GM19328 (cell line): ENCODE results near the gene CCDC69.
"Not testable (repeated sequence)": the region's sequence is repeated elsewhere in the genome, so short reads cannot be mapped to it uniquely, and the experiment has no call there.

Experiments
- ATAC-seq: cut with Tn5 transposase; IDR thresholded peaks from one replicate; pipeline ENCODE4 v1.9.1; 2021; ENCODE audit warnings: mild to moderate bottlenecking, moderate library complexity; ENCODE audit not compliant: unreplicated experiment

The CCDC69 gene

GRCh38 chr5:151196556-151197290, 27.2 kb downstream of the CCDC69 start:
- ATAC-seq, result peak; percentile 87

DNA sequence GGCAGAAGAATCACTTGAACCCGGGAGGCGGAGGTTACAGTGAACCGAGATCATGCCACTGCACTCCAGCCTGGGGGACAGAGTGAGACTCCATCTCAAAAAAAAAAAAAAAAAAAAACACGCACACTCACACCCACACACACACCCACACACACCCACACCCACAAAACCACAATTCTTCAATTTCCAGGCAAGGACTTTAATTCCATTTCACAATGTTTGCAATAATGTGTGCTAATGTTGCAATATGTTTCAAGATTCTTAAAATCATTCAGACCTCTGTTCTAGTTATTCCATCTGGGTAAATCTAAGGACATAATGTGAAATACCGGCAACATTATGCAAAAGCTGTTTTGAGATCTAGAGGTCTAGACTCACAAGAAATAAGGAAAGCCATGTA, 28.3 kb downstream of the CCDC69 start:
- ATAC-seq, result no peak

DNA sequence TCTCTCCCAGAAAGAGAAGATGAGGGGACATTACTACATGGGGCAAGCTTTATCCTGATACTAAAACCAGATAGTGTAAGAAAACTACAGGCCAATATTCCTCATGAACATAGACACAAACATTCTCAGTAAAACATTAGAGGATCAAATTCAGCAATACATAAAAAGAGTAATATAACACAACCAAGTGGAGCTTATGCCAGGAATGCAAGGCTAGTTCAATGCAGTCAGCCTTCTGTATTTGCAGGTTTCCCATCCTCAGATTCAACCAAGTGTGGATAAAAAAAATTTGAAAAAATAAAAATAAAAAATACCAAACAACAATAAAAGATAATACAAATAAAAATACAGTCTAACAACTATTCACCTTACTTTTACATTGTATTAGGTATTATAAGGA, 31.3 kb downstream of the CCDC69 start:
- no peak for ATAC-seq

GRCh38 chr5:151191661-151192060, 32.2 kb downstream of the CCDC69 start:
- ATAC-seq, result no peak

- no peak for ATAC-seq
Observed at GRCh38 chr5:151189151-151189550, 34.7 kb downstream of the CCDC69 start.

DNA sequence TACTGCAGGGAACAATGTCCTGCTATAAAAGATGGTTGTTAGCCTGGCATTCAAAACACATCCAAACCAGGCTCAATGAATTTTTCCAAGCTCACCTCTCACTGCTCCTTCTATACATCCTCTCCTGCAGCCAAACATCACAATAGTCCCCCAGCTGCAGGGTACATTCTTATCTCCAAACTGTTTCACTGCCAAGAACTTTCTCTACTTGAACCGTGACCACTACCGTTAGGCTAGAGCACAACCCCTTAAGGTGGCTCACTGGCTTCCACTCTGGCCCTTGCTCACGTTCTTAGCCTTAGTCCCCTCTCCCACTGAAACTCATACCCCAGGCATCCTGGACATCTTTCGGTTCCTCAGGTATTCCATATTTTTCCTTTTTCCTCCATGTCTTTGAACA, 37.4 kb downstream of the CCDC69 start:
- no peak for ATAC-seq

- no peak for ATAC-seq
Observed at GRCh38 chr5:151186052-151186451, 37.8 kb downstream of the CCDC69 start.

DNA sequence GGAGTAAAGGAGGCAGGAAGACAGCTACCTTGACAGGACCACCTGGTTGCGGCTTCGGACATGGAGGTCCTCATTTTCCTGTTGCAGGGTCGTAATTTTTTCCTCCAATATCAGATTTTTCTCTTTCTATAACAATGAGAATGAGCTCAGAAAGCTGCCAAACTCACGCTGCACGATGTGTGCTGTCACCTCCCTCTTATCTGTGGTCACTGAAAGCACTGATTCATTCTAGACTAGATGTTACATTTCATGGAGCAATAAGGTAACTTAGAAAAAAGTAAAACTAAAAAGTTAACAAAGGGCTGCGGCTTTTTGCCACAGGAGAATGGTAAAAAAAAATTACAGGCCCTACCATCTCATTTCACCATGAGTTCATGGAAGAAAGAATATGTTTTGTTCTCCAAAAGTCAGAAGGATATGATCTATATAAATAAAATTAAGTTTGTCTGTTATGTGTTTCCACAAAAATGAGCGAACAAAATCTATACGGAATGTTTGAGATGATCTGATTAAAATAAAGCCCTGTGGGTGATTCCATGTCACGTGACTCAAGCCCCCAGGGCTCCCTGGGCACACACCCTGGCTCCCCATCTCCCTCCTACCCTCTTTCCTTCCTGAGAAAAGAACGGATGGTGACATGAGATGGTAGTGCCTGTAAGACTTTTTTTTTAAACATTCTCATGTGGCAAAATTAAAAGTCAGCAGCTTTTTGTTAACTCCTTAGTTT, 39.4 kb downstream of the CCDC69 start:
- no peak for ATAC-seq

GRCh38 chr5:151183456-151184245, 40.2 kb downstream of the CCDC69 start:
- no peak for ATAC-seq

DNA sequence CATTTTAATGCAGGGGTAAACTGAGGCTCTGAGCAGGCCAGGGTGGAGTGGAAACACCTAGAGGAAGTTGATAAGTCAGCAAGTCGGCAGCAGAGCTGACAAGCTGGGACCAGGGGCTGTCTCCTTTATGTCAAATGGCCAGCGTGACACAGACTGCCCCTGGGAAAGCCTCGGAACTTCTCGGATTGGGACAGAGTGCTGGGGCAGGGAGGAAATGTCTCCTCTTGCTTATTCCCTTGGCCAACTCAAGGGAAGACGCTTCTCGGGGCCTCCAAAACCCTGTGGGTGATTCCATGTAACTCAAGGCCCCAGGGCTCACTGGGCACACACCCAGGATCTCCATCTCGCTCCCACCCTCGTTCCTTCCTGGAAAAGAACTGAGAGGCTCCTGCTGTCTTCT, 40.9 kb downstream of the CCDC69 start:
- no peak for ATAC-seq

DNA sequence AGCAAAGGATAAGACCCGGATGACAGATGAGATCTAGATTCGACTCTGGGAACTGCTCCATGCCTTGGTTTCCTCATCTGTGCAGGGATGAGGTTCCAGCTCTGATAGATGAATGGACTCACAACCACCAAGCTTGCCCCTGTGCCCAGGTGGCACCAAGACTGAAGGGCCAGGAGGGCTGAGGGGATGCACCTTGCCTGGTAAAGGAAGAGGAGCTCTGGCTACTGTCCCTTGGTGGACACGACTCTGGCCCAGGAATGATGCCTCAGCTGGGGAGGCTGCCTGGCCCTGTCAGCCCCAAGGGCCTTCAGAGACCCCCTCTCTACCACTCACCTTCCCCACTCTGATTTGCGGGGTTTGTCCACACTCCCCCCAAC, 41.4 kb downstream of the CCDC69 start:
- ATAC-seq, result no peak

DNA sequence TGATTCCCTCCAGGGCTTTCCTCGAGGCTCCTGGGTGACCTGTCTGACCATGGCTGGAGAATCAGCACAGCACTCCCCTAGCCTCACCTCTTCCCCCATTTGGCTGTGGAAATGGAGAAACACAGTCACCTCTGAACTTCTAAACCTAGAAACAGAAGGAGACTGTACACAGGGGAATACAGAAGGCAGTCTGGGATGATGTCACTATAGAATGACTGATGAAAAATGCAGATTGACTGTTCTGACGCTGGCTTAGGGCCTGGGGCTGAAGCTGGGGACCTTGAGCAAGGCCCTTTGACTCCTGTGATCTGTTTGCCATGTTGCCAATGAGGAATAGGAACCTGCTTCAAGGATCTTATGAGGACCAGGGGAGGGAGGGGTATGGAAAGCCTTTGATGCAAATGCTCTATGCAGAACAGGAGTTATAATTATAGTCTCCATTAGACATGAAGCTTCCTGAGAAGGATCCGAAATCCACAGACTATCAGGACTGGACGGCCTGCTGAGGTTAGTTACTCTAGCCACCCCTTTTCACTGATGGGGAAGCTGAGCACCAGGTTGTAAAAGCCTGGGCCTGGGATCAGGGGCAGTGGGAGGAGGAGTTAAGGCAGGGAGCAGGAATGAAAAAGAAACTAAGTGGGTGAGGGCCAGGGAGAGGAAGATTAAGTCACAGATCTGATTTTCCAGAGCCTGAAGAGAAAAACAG, 41.9 kb downstream of the CCDC69 start:
- no peak for ATAC-seq

GRCh38 chr5:151180291-151180690, 43.6 kb downstream of the CCDC69 start:
- no peak for ATAC-seq

DNA sequence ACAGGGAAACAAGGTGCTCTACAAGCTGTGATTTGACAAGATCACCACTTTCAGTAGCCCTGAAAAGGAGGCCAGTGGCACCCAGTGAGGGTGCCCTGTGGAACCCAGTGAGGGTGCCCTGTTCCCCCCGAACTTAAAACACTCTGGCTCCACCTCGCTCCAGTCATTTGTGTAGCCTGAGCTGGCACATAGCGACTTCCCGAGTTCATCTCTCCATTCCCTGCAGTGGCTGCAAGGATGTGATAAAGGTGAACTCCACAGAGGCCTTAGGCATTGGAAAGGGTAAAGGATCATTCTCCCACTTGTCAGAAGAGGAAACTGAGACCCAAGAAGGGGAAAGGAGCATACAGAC, 44.4 kb downstream of the CCDC69 start:
- ATAC-seq, result no peak

- no peak for ATAC-seq
Observed at GRCh38 chr5:151178777-151179488, 45.0 kb downstream of the CCDC69 start.

GRCh38 chr5:151178372-151178771, 45.5 kb downstream of the CCDC69 start:
- no peak for ATAC-seq

- not testable (repeated sequence) for ATAC-seq
Observed at GRCh38 chr5:151176268-151176667, 47.6 kb downstream of the CCDC69 start.

- ATAC-seq, result no peak
Observed at GRCh38 chr5:151174612-151175101, 49.2 kb downstream of the CCDC69 start.

DNA sequence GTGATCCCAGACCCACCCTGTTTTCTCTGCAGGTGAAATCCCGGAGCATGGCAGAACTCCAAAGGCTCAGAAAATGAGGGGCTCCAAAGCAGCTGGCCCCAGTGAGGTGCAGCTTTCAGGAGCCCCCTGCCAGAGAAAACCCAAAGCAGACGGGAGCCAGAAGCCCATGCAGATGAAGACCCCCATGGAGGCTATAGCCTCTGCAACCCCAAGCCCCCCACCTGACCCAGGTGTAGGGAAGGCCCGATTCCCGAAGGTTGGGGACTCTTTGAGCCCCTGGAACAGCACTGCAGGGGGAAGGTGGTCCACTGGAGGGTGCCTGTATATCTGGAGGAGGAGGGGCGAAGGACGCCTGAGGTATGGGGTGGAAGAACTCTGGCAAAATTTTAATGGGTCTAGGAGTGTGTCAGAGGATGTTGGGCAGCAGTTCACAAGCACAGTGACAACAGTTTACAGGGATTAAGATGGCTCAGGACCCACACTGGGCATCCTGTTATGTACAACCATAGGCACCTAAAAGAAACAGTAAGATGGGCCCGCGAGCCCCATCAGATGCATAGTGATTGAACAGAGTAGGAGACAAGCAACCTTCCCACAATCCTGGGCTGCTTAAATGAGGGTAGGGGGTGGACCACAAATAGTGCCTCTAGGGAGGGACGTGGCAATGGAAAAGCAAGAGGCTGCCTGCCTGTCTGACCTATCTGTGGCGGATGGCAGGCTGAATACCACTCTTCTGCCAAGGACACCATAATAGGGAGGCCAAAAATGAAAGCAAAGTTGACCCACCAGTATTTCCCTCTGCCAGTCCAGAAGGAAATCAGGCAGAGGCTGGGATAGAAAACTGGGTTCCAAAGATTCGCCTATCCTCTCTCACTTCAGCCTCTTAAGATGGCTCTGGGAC, 49.9 kb downstream of the CCDC69 start:
- ATAC-seq, result no peak
